ENCODE results near the gene OR2B6. TPM values are rescaled to one million over a fixed set of nuclear protein-coding genes. Genes with fewer than 3 reads are reported as not detected.
"Not testable (repeated sequence)": the region's sequence is repeated elsewhere in the genome, so short reads cannot be mapped to it uniquely, and the experiment has no call there.

The OR2B6 gene
- total RNA-seq, 2 donors from 2014 or later: not detected

DNA sequence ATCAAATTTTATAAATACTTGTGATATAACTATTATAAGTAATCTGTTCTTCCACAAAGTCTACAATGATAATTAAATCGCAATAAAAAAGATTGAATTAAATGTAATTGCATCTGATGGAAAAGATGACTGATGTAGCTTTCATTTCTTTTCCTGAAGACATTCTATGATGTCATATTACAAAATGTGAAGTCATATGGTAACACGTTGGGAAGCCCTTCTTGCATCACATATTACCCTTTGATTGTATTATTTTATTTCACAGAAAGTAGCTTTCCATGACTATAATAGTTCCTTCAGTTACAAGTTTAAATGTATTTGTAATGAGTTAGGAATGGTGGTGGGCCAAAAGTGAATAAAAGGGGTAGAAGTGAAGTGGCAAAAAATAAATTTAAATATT is 25.8 kb upstream of the OR2B6 start:
- H3K36me3 ChIP-seq: no peaks in the 10 kb centered on the region
- no peaks in the 10 kb centered on the region for H3K9me3 ChIP-seq
- TF ChIP-seq, protein P1, sequence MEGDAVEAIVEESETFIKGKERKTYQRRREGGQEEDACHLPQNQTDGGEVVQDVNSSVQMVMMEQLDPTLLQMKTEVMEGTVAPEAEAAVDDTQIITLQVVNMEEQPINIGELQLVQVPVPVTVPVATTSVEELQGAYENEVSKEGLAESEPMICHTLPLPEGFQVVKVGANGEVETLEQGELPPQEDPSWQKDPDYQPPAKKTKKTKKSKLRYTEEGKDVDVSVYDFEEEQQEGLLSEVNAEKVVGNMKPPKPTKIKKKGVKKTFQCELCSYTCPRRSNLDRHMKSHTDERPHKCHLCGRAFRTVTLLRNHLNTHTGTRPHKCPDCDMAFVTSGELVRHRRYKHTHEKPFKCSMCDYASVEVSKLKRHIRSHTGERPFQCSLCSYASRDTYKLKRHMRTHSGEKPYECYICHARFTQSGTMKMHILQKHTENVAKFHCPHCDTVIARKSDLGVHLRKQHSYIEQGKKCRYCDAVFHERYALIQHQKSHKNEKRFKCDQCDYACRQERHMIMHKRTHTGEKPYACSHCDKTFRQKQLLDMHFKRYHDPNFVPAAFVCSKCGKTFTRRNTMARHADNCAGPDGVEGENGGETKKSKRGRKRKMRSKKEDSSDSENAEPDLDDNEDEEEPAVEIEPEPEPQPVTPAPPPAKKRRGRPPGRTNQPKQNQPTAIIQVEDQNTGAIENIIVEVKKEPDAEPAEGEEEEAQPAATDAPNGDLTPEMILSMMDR (IDR thresholded peaks at IDR 0.05): no peak
- no peak for DNase-seq (ENCODE audit: low spot score)
- no peaks in the 10 kb centered on the region for H3K27me3 ChIP-seq
- H3K4me3 ChIP-seq: no peak overlapping the region
- no peaks in the 10 kb centered on the region for H3K4me1 ChIP-seq
- H3K27ac ChIP-seq: no peak overlapping the region

DNA sequence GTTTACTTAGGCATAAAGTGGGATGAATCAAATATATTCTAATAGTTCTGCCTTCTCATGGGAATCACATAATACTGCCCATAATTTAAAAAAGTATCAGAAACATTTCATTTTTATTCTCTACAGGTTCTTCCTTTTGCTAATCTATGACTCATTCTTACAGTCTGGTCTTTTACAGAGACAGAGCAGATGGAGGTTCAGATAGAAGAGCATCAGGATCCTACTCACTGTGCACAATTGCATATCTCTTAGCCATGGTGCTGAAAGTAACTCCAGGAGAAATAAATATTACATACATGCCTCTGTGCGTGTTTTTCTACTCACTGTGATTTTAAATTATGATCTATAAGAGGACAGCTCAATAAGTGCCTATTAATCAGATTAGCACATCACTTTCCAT is 16.3 kb upstream of the OR2B6 start:
- Histone ChIP-seq H3K4me1 (no peaks in the 10 kb centered on the region), H3K27ac (no peak overlapping the region), H3K27me3 (no peaks in the 10 kb centered on the region), H3K9me3 (no peaks in the 10 kb centered on the region), H3K4me3 (no peak overlapping the region), H3K36me3 (no peaks in the 10 kb centered on the region)
- TF ChIP-seq, protein P1 (IDR thresholded peaks at IDR 0.05): no peak
- DNase-seq (ENCODE audit: low spot score): no peak

DNA sequence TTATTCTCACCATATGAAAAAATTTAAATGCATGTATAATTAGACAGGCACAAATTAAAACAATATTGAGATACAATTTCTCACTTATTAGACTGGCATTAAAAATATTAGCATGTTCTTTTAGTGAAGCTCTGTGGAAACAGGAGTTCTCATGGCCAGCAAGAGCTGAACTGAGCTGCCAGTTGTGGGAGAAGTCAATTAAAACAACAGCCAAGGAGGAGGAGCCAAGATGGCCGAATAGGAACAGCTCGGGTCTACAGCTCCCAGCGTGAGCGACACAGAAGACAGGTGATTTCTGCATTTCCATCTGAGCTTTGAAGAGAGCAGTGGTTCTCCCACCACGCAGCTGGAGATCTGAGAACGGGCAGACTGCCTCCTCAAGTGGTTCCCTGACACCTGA is 14.0 kb upstream of the OR2B6 start:
- H3K4me1 ChIP-seq; H3K27me3 ChIP-seq; H3K36me3 ChIP-seq; DNase-seq (ENCODE audit: low spot score); H3K9me3 ChIP-seq; H3K27ac ChIP-seq; H3K4me3 ChIP-seq: not testable (repeated sequence)

DNA sequence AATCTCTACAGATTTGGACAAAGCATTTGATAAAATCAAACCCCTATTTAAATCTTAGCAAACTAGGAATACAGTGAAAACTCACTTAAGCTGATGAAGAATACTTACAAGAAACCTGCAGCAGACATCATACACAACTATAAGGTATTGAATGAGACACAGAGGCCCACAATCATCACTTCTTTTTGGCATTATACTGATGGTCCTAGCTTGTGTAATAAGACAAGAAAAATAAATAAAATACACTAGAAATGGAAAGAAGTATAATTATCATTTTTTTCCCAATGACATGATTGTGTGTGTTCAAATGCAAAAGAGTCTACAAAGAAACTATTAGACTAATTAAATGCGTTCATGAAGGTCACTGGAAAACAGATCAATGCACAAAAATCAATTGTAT is 8.8 kb upstream of the OR2B6 start:
- TF ChIP-seq, protein P1 (IDR thresholded peaks at IDR 0.05): no peak
- no peaks in the 10 kb centered on the region for H3K36me3 ChIP-seq
- no peak overlapping the region for H3K4me3 ChIP-seq
- H3K4me1 ChIP-seq: no peaks in the 10 kb centered on the region
- no peak for DNase-seq (ENCODE audit: low spot score)
- H3K9me3 ChIP-seq: peaks cover 0 to 10% of the 10 kb centered on the region in 2 donors
- H3K27ac ChIP-seq: no peak overlapping the region
- no peaks in the 10 kb centered on the region for H3K27me3 ChIP-seq

DNA sequence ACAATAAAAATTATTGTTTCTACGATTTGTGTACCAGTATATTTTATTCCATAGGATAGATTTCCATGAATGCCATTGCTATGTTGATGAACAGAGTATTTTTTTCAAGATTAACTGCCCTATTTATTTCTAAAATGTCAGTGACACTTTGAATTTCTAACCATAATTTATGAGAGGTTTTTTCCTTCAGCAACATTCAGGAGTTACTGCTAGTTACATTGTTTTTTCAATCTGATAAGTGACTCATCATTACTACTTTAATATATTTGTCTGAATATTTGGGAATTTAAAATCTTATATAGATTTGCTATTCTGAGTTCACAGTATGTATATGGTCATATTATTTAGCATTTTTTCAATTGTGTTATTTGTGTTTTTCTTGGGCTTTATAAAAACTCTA is 6.0 kb upstream of the OR2B6 start:
- H3K9me3 ChIP-seq: peaks cover 0 to 10% of the 10 kb centered on the region in 2 donors
- no peak overlapping the region for H3K27ac ChIP-seq
- no peaks in the 10 kb centered on the region for H3K36me3 ChIP-seq
- no peaks in the 10 kb centered on the region for H3K4me1 ChIP-seq
- TF ChIP-seq, protein P1 (IDR thresholded peaks at IDR 0.05): no peak
- H3K4me3 ChIP-seq: no peak overlapping the region
- no peak for DNase-seq (ENCODE audit: low spot score)
- H3K27me3 ChIP-seq: no peaks in the 10 kb centered on the region

DNA sequence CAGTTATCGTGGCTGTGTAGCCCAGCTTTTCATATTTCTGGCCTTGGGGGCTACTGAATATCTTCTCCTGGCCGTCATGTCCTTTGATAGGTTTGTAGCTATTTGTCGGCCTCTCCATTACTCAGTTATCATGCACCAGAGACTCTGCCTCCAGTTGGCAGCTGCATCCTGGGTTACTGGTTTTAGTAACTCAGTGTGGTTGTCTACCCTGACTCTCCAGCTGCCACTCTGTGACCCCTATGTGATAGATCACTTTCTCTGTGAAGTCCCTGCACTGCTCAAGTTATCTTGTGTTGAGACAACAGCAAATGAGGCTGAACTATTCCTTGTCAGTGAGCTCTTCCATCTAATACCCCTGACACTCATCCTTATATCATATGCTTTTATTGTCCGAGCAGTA is 475 bp downstream of the OR2B6 start:
- H3K9me3 ChIP-seq: no peaks in the 10 kb centered on the region
- no peaks in the 10 kb centered on the region for H3K4me1 ChIP-seq
- TF ChIP-seq, protein P1 (IDR thresholded peaks at IDR 0.05): no peak
- no peaks in the 10 kb centered on the region for H3K36me3 ChIP-seq
- DNase-seq (ENCODE audit: low spot score): no peak
- H3K4me3 ChIP-seq: no peak overlapping the region
- no peak overlapping the region for H3K27ac ChIP-seq
- no peaks in the 10 kb centered on the region for H3K27me3 ChIP-seq
